HEK293 (cell line): Measurements from ENCODE around the gene GOLT1B.
A peak's percentile ranks its signal among the peaks of the same experiment; 100 is the strongest.

Source experiments
- BCL11B ChIP-seq: fragments of 450-650 bp; formaldehyde crosslinking; IDR thresholded peaks from 2 replicates; pipeline ENCODE4 v1.5.1; 2016; ENCODE audit warnings: low read depth, missing biosample characterization, missing genetic modification characterization
- FEZF1 ChIP-seq: fragments of 450-650 bp; formaldehyde crosslinking; IDR thresholded peaks from 2 replicates; pipeline ENCODE4 v1.5.1; 2016; ENCODE audit warnings: missing biosample characterization, missing genetic modification characterization
- KLF1 ChIP-seq: fragments of 450-650 bp; formaldehyde crosslinking; IDR thresholded peaks from 2 replicates; pipeline ENCODE4 v1.5.1; 2016; ENCODE audit warnings: missing biosample characterization, missing genetic modification characterization
- KLF17 ChIP-seq: fragments of 450-650 bp; formaldehyde crosslinking; IDR thresholded peaks from 2 replicates; pipeline ENCODE4 v1.5.1; 2016; ENCODE audit warnings: missing biosample characterization, missing genetic modification characterization
- MEIS1 ChIP-seq: sonication (generic); formaldehyde crosslinking; IDR thresholded peaks from 2 replicates; pipeline ENCODE4 v1.8.1; 2022; ENCODE audit warnings: missing genetic modification reagents, mild to moderate bottlenecking, borderline replicate concordance
- MYNN ChIP-seq: fragments of 450-650 bp; formaldehyde crosslinking; IDR thresholded peaks from 2 replicates; pipeline ENCODE4 v1.5.1; 2016; ENCODE audit warnings: missing biosample characterization, missing genetic modification characterization, borderline replicate concordance
- OSR2 ChIP-seq: fragments of 450-650 bp; formaldehyde crosslinking; IDR thresholded peaks from 2 replicates; pipeline ENCODE4 v1.5.1; 2016; ENCODE audit warnings: missing biosample characterization, missing genetic modification characterization
- PRDM2 ChIP-seq: fragments of 450-650 bp; formaldehyde crosslinking; IDR thresholded peaks from 2 replicates; pipeline ENCODE4 v1.5.1; 2016; ENCODE audit warnings: missing biosample characterization, missing genetic modification characterization, borderline replicate concordance
- SALL2 ChIP-seq: fragments of 450-650 bp; formaldehyde crosslinking; IDR thresholded peaks from 2 replicates; pipeline ENCODE4 v1.5.0; 2017; ENCODE audit warnings: missing biosample characterization, mild to moderate bottlenecking, missing genetic modification characterization, borderline replicate concordance
- TRIM28 ChIP-seq: IDR thresholded peaks from 2 replicates; pipeline ENCODE4 v1.6.1; 2011; ENCODE audit warnings: low read length, control low read depth, borderline replicate concordance
- ZBTB11 ChIP-seq: fragments of 450-650 bp; formaldehyde crosslinking; conservative IDR thresholded peaks from 2 replicates; pipeline ENCODE4 v1.5.1; 2016; ENCODE audit warnings: low read depth, missing biosample characterization, missing genetic modification characterization
- ZBTB48 ChIP-seq: fragments of 450-650 bp; formaldehyde crosslinking; IDR thresholded peaks from 2 replicates; pipeline ENCODE4 v1.5.1; 2016; ENCODE audit warnings: missing biosample characterization, missing genetic modification characterization
- ZFP37 ChIP-seq: fragments of 450-650 bp; formaldehyde crosslinking; IDR thresholded peaks from 2 replicates; pipeline ENCODE4 v1.5.1; 2016; ENCODE audit warnings: missing biosample characterization, missing genetic modification characterization
- ZIC2 ChIP-seq: fragments of 450-650 bp; formaldehyde crosslinking; IDR thresholded peaks from 2 replicates; pipeline ENCODE4 v1.5.1; 2016; ENCODE audit warnings: missing biosample characterization, missing genetic modification characterization
- ZNF114 ChIP-seq: fragments of 450-650 bp; formaldehyde crosslinking; IDR thresholded peaks from 2 replicates; pipeline ENCODE4 v1.5.0; 2017; ENCODE audit warnings: missing biosample characterization, missing genetic modification characterization
- ZNF121 ChIP-seq: fragments of 450-650 bp; formaldehyde crosslinking; IDR thresholded peaks from 2 replicates; pipeline ENCODE4 v1.5.1; 2016; ENCODE audit warnings: missing biosample characterization, missing genetic modification characterization
- ZNF132 ChIP-seq: fragments of 450-650 bp; formaldehyde crosslinking; IDR thresholded peaks from 2 replicates; pipeline ENCODE4 v1.5.1; 2017; ENCODE audit warnings: missing biosample characterization, missing genetic modification characterization, borderline replicate concordance
- ZNF175 ChIP-seq: fragments of 450-650 bp; formaldehyde crosslinking; IDR thresholded peaks from 2 replicates; pipeline ENCODE4 v1.5.1; 2016; ENCODE audit warnings: missing biosample characterization, missing genetic modification characterization
- ZNF19 ChIP-seq: fragments of 450-650 bp; formaldehyde crosslinking; IDR thresholded peaks from 2 replicates; pipeline ENCODE4; 2016; ENCODE audit warnings: missing biosample characterization, missing genetic modification characterization, low read depth
- ZNF211 ChIP-seq: fragments of 450-650 bp; formaldehyde crosslinking; IDR thresholded peaks from 2 replicates; pipeline ENCODE4 v1.5.1; 2016; ENCODE audit warnings: low read depth, missing biosample characterization, missing genetic modification characterization
- ZNF23 ChIP-seq: fragments of 450-650 bp; formaldehyde crosslinking; IDR thresholded peaks from 2 replicates; pipeline ENCODE4 v1.5.1; 2016; ENCODE audit warnings: missing biosample characterization, missing genetic modification characterization, borderline replicate concordance
- ZNF24 ChIP-seq: fragments of 450-650 bp; formaldehyde crosslinking; IDR thresholded peaks from 2 replicates; pipeline ENCODE4 v1.5.1; 2016; ENCODE audit warnings: missing biosample characterization, missing genetic modification characterization
- ZNF391 ChIP-seq: fragments of 450-650 bp; formaldehyde crosslinking; IDR thresholded peaks from 2 replicates; pipeline ENCODE4 v1.5.1; 2016; ENCODE audit warnings: low read depth, missing biosample characterization, missing genetic modification characterization, borderline replicate concordance
- ZNF473 ChIP-seq: fragments of 450-650 bp; formaldehyde crosslinking; IDR thresholded peaks from 2 replicates; pipeline ENCODE4 v1.5.1; 2017; ENCODE audit warnings: missing biosample characterization, missing genetic modification characterization
- ZNF548 ChIP-seq: fragments of 450-650 bp; formaldehyde crosslinking; IDR thresholded peaks from 2 replicates; pipeline ENCODE4 v1.5.1; 2016; ENCODE audit warnings: missing biosample characterization, missing genetic modification characterization
- ZNF645 ChIP-seq: fragments of 450-650 bp; formaldehyde crosslinking; IDR thresholded peaks from 2 replicates; pipeline ENCODE4; 2016; ENCODE audit warnings: missing biosample characterization, missing genetic modification characterization
- ZNF677 ChIP-seq: fragments of 450-650 bp; IDR thresholded peaks from 2 replicates; pipeline ENCODE4 v1.5.0; 2018; ENCODE audit warnings: missing biosample characterization, mild to moderate bottlenecking, missing genetic modification characterization, moderate library complexity
- ZNF747 ChIP-seq: fragments of 450-650 bp; formaldehyde crosslinking; IDR thresholded peaks from 2 replicates; pipeline ENCODE4 v1.5.1; 2016; ENCODE audit warnings: missing biosample characterization, missing genetic modification characterization
- ZNF76 ChIP-seq: fragments of 450-650 bp; formaldehyde crosslinking; IDR thresholded peaks from 2 replicates; pipeline ENCODE4; 2016; ENCODE audit warnings: low read depth, missing biosample characterization, missing genetic modification characterization, borderline replicate concordance
- ZNF791 ChIP-seq: fragments of 450-650 bp; formaldehyde crosslinking; IDR thresholded peaks from 2 replicates; pipeline ENCODE4 v1.5.1; 2016; ENCODE audit warnings: missing biosample characterization, missing genetic modification characterization

GOLT1B gene

GRCh38 chr12:21527451-21528180 lies 26.0 kb downstream of the GOLT1B start (continued):
- TF ChIP-seq KLF17 (tag by site-specific recombination) (no peak), ZNF391 (tag by site-specific recombination) (no peak), ZNF76 (tag by site-specific recombination) (no peak), OSR2 (tag by site-specific recombination) (no peak), ZNF791 (tag by site-specific recombination) (no peak), ZNF121 (tag by site-specific recombination) (no peak), ZNF548 (tag by site-specific recombination) (no peak), ZNF677 (tag by site-specific recombination) (no peak), FEZF1 (tag by site-specific recombination) (no peak), ZNF114 (tag by site-specific recombination) (no peak), ZFP37 (tag by site-specific recombination) (peak; percentile 70; the same call in 1 of the 2 replicates), ZNF747 (tag by site-specific recombination) (no peak), ZNF19 (tag by site-specific recombination) (no peak), MEIS1 (no peak), ZNF473 (tag by site-specific recombination) (no peak), BCL11B (tag by site-specific recombination) (no peak), ZNF211 (tag by site-specific recombination) (no peak), ZBTB48 (tag by site-specific recombination) (0 out of 2 replicates have a peak, but pooled peaks have one; percentile 13), ZNF24 (tag by site-specific recombination) (0 out of 2 replicates have a peak, but pooled peaks have one; percentile 22), ZNF23 (tag by site-specific recombination) (no peak), SALL2 (no peak), MYNN (tag by site-specific recombination) (no peak), KLF1 (no peak), ZNF175 (tag by site-specific recombination) (no peak), PRDM2 (tag by site-specific recombination) (no peak), ZIC2 (tag by site-specific recombination) (peak; percentile 31; the same call in 1 of the 2 replicates), ZNF132 (tag by site-specific recombination) (no peak), TRIM28 (peak; percentile 38; the same call in 1 of the 2 replicates), ZNF645 (tag by site-specific recombination) (no peak), ZBTB11 (tag by site-specific recombination) (peak; percentile 85)
